ENCODE data around the gene SUGCT. TPM values are rescaled to one million over a fixed set of nuclear protein-coding genes. Genes with fewer than 3 reads are reported as not detected.

SUGCT gene
- polyA plus RNA-seq, 1 of the 3 experiments (the other 2 are of a cell fraction): 53.7 TPM

GRCh38 chr7:40865441-40866233, 730.8 kb downstream of the SUGCT start:
- no peaks in the 10 kb centered on the region for H3K79me2 ChIP-seq (ENCODE audit: insufficient read depth)
- H3K4me1 ChIP-seq (ENCODE audit: control insufficient read depth in 1 of 2, insufficient read depth in 2 of 2, low read depth in 1 of 2, low read length in 1 of 2): no peaks in the 10 kb centered on the region
- H4K20me1 ChIP-seq (ENCODE audit: insufficient read depth): no peaks in the 10 kb centered on the region
- CTCF ChIA-PET: no interaction called here
- DNase-seq: no peak
- no peak overlapping the region for H3K27ac ChIP-seq (ENCODE audit: low read depth in 2 of 2, low read length in 1 of 2)
- no peak overlapping the region for H3K4me3 ChIP-seq (ENCODE audit: low read depth in 2 of 2, low read length in 1 of 2)
- H3K9me2 ChIP-seq: no peaks in the 10 kb centered on the region
- no peak overlapping the region for H3K4me2 ChIP-seq
- H3F3A ChIP-seq (replicated peaks; ENCODE audit: insufficient read depth): peaks cover 4% of the 10 kb centered on the region
- TF ChIP-seq IRF3 (IDR thresholded peaks at IDR 0.05; ENCODE audit: low read depth, low read length) (no peak), JUND (IDR thresholded peaks at IDR 0.05) (no peak), PBX3 (IDR thresholded peaks at IDR 0.05) (no peak), RFX5 (IDR thresholded peaks at IDR 0.05; ENCODE audit: low read length) (no peak), CTCF (IDR thresholded peaks at IDR 0.05) (no peak), MEF2A (IDR thresholded peaks at IDR 0.05; ENCODE audit: borderline replicate concordance, low read depth) (no peak), RAD21 (IDR thresholded peaks at IDR 0.05; ENCODE audit: low read length) (no peak), GATA2 (CRISPR knock-in tag; IDR thresholded peaks at IDR 0.05) (no peak), FOSL2 (IDR thresholded peaks at IDR 0.05; ENCODE audit: borderline replicate concordance, low read depth) (no peak), ELF1 (IDR thresholded peaks at IDR 0.05) (no peak), MAX (IDR thresholded peaks at IDR 0.05; ENCODE audit: low read depth) (no peak), FOXM1 (IDR thresholded peaks at IDR 0.05; ENCODE audit: low read depth) (no peak), REST (IDR thresholded peaks at IDR 0.05; ENCODE audit: low read depth, low read length) (no peak), RXRA (IDR thresholded peaks at IDR 0.05; ENCODE audit: borderline replicate concordance, low read depth) (no peak), SIN3A (IDR thresholded peaks at IDR 0.05; ENCODE audit: borderline replicate concordance, low read depth, low read length) (no peak), ZBTB33 (IDR thresholded peaks at IDR 0.05; ENCODE audit: borderline replicate concordance, low read depth) (no peak)
- POLR2A ChIA-PET: no interaction called here
- H3K27me3 ChIP-seq (ENCODE audit: insufficient read depth): no peaks in the 10 kb centered on the region
- no peak overlapping the region for H2AFZ ChIP-seq (ENCODE audit: low read depth)
- H3K9ac ChIP-seq: no peak overlapping the region
- WGBS (ENCODE audit: low lambda C conversion rate): 87% methylated on average over 10 of the region's 10 CpGs
- H3K36me3 ChIP-seq (replicated peaks in 1 of 2; ENCODE audit: control insufficient read depth in 1 of 2, insufficient read depth in 2 of 2, low read length in 1 of 2): peaks cover 5 to 44% of the 10 kb centered on the region in 2 experiments
- H3K9me3 ChIP-seq: no peaks in the 10 kb centered on the region

Data from SK-N-SH (cell line).